ENCODE measurements around the gene SLC35F1.

GRCh38 chr6:118306392-118307238, 399.6 kb downstream of the SLC35F1 start:
- no peak for TF ChIP-seq CTCF (IDR thresholded peaks at IDR 0.05; ENCODE audit: low read length)
- TF ChIP-seq EZH2 (IDR thresholded peaks at IDR 0.05; ENCODE audit: borderline replicate concordance, low read length): no peak
